ENCODE results near the gene SNRNP25.

SNRNP25 gene

DNA sequence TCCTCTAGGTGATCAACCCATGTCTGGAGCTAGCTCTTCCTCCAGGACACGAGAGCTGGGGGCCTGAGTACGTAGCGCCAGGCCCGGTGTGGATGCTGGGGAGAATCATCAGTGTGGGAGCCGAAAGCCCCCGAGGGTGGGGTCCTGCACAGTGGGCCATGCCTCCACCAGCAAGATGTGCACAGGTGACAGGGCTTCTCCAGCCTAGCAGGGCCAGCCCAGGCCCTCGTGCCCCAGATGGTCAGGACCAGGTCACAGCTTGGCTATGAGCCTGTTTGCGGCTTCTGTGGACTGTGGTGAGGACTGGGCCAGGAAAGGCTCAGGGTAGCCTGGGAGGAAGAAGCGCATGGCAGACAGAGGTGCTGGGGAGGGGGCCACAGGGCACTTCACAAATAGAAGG is 32.2 kb downstream of the SNRNP25 start (continued):
- TF ChIP-seq ZBTB49 (tag by site-specific recombination; IDR thresholded peaks at IDR 0.05; ENCODE audit: low read depth) = no peak

GRCh38 chr16:86483-86952 is 32.9 kb downstream of the SNRNP25 start:
- no peaks in the 10 kb centered on the region for H3K9me3 ChIP-seq (ENCODE audit: control insufficient read depth, insufficient read depth, low read depth, low read length)
- no peaks in the 10 kb centered on the region; the same call in 1 of the 2 replicates for H3K4me1 ChIP-seq (ENCODE audit: control insufficient read depth, insufficient read depth, low read length)
- peak; percentile 32; the same call in 1 of the 2 replicates for TF ChIP-seq ZFHX2 (tag by site-specific recombination; conservative IDR thresholded peaks at IDR 0.05)
- TF ChIP-seq GLIS1 (tag by site-specific recombination; IDR thresholded peaks at IDR 0.05) = 0 out of 2 replicates have a peak, but pooled peaks have one; percentile 2
- TF ChIP-seq KLF17 (tag by site-specific recombination; IDR thresholded peaks at IDR 0.05) = no peak
- TF ChIP-seq EGR2 (tag by site-specific recombination; IDR thresholded peaks at IDR 0.05; ENCODE audit: low read depth) = peak; percentile 61
- no peak overlapping the region for H3K27ac ChIP-seq (ENCODE audit: extremely low read depth, low read depth, low read length)
- ChIA-PET POLR2A (interaction anchor here (0.9 kb wide), 1 partner anchor 15 kb away, joined by 3 read pairs; the partner anchor contains the start of gene RHBDF1), CTCF (interaction anchor here (0.6 to 3.3 kb wide), 2 partner anchors 10 to 47 kb away, joined by 3 to 25 read pairs; no protein-coding TSS in a partner anchor)
- H3K4me3 ChIP-seq (ENCODE audit: low read depth, low read length) = no peak overlapping the region
- peaks cover 6 to 74% of the 10 kb centered on the region in 2 experiments; a peak in 2 of 3 replicates for H3K36me3 ChIP-seq (ENCODE audit: control insufficient read depth in 2 of 2, insufficient read depth in 1 of 2, low read length in 2 of 2)

GRCh38 chr16:88613-89012 is 35.0 kb downstream of the SNRNP25 start:
- TF ChIP-seq ZXDB (tag by site-specific recombination; IDR thresholded peaks at IDR 0.05) = no peak
- TF ChIP-seq ZNF174 (tag by site-specific recombination; IDR thresholded peaks at IDR 0.05) = no peak
- no peak for TF ChIP-seq KLF9 (tag by site-specific recombination; IDR thresholded peaks at IDR 0.05; ENCODE audit: low read depth)
- no peak for TF ChIP-seq ZBTB20 (tag by site-specific recombination; IDR thresholded peaks at IDR 0.05)
- TF ChIP-seq ZNF175 (tag by site-specific recombination; IDR thresholded peaks at IDR 0.05) = no peak
- no peak for TF ChIP-seq KLF1 (tag by site-specific recombination; IDR thresholded peaks at IDR 0.05)
- no peak for TF ChIP-seq GLIS2 (tag by site-specific recombination; IDR thresholded peaks at IDR 0.05)
- TF ChIP-seq, protein P1, sequence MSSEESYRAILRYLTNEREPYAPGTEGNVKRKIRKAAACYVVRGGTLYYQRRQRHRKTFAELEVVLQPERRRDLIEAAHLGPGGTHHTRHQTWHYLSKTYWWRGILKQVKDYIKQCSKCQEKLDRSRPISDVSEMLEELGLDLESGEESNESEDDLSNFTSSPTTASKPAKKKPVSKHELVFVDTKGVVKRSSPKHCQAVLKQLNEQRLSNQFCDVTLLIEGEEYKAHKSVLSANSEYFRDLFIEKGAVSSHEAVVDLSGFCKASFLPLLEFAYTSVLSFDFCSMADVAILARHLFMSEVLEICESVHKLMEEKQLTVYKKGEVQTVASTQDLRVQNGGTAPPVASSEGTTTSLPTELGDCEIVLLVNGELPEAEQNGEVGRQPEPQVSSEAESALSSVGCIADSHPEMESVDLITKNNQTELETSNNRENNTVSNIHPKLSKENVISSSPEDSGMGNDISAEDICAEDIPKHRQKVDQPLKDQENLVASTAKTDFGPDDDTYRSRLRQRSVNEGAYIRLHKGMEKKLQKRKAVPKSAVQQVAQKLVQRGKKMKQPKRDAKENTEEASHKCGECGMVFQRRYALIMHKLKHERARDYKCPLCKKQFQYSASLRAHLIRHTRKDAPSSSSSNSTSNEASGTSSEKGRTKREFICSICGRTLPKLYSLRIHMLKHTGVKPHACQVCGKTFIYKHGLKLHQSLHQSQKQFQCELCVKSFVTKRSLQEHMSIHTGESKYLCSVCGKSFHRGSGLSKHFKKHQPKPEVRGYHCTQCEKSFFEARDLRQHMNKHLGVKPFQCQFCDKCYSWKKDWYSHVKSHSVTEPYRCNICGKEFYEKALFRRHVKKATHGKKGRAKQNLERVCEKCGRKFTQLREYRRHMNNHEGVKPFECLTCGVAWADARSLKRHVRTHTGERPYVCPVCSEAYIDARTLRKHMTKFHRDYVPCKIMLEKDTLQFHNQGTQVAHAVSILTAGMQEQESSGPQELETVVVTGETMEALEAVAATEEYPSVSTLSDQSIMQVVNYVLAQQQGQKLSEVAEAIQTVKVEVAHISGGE (tag by site-specific recombination; conservative IDR thresholded peaks at IDR 0.05; ENCODE audit: low read depth) = no peak
- TF ChIP-seq SP2 (tag by site-specific recombination; IDR thresholded peaks at IDR 0.05) = no peak
- TF ChIP-seq ZNF184 (tag by site-specific recombination; IDR thresholded peaks at IDR 0.05) = no peak
- TF ChIP-seq ZNF585B (tag by site-specific recombination; IDR thresholded peaks at IDR 0.05) = no peak
- TF ChIP-seq, protein P2, sequence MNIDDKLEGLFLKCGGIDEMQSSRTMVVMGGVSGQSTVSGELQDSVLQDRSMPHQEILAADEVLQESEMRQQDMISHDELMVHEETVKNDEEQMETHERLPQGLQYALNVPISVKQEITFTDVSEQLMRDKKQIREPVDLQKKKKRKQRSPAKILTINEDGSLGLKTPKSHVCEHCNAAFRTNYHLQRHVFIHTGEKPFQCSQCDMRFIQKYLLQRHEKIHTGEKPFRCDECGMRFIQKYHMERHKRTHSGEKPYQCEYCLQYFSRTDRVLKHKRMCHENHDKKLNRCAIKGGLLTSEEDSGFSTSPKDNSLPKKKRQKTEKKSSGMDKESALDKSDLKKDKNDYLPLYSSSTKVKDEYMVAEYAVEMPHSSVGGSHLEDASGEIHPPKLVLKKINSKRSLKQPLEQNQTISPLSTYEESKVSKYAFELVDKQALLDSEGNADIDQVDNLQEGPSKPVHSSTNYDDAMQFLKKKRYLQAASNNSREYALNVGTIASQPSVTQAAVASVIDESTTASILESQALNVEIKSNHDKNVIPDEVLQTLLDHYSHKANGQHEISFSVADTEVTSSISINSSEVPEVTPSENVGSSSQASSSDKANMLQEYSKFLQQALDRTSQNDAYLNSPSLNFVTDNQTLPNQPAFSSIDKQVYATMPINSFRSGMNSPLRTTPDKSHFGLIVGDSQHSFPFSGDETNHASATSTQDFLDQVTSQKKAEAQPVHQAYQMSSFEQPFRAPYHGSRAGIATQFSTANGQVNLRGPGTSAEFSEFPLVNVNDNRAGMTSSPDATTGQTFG (tag by site-specific recombination; IDR thresholded peaks at IDR 0.05; ENCODE audit: borderline replicate concordance) = no peak
- TF ChIP-seq ZNF654 (tag by site-specific recombination; IDR thresholded peaks at IDR 0.05; ENCODE audit: low read depth) = no peak
- TF ChIP-seq OVOL3 (tag by site-specific recombination; IDR thresholded peaks at IDR 0.05) = no peak
- TF ChIP-seq ZNF335 (tag by site-specific recombination; conservative IDR thresholded peaks at IDR 0.05) = no peak
- TF ChIP-seq ZNF112 (tag by site-specific recombination; IDR thresholded peaks at IDR 0.05) = no peak
- Histone ChIP-seq H3K4me3 (ENCODE audit: low read depth, low read length) (no peak overlapping the region), H3K36me3 (ENCODE audit: control insufficient read depth in 2 of 2, insufficient read depth in 1 of 2, low read length in 2 of 2) (peaks cover 6 to 79% of the 10 kb centered on the region in 2 experiments; a peak in 2 of 3 replicates), H3K27ac (ENCODE audit: extremely low read depth, low read depth, low read length) (no peak overlapping the region), H3K4me1 (ENCODE audit: control insufficient read depth, insufficient read depth, low read length) (no peaks in the 10 kb centered on the region; the same call in 1 of the 2 replicates), H3K9me3 (ENCODE audit: control insufficient read depth, insufficient read depth, low read depth, low read length) (no peaks in the 10 kb centered on the region)
- ChIA-PET CTCF (no interaction called here), POLR2A (no interaction called here)
